ENCODE results near the gene WDFY3. TPM values are rescaled to one million over a fixed set of nuclear protein-coding genes. Genes with fewer than 3 reads are reported as not detected.

WDFY3 gene
- total and polyA plus RNA-seq, 9 of the 15 experiments (the other 6 are each of a cell fraction or from before 2014, with no cell fraction given) = 0.58 to 13.5 (median 9.4) TPM

DNA sequence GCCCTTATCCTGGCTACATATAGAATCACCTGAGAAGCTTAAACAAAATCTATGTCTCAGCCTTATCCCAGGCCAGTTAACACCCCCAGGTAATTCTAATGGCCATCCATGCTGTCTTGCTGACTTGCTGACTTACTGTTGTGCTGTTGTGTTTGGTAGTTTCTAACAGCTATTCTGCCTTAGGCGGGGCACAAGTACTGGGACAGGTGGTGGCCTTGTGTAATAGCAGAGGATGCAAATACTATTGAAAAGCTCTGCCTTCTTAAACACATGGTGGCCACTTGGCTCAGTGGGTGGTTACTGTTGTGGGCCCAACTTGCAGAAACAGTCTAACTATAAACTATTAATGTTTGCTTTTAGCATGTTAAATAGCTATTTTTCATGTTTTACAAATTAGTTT is 327.3 kb downstream of the WDFY3 start (continued):
- TF ChIP-seq PYGO2 (tag; IDR thresholded peaks at IDR 0.05) (no peak), ZNF551 (CRISPR knock-in tag; IDR thresholded peaks at IDR 0.05) (no peak)
- TF ChIP-seq, protein P1, sequence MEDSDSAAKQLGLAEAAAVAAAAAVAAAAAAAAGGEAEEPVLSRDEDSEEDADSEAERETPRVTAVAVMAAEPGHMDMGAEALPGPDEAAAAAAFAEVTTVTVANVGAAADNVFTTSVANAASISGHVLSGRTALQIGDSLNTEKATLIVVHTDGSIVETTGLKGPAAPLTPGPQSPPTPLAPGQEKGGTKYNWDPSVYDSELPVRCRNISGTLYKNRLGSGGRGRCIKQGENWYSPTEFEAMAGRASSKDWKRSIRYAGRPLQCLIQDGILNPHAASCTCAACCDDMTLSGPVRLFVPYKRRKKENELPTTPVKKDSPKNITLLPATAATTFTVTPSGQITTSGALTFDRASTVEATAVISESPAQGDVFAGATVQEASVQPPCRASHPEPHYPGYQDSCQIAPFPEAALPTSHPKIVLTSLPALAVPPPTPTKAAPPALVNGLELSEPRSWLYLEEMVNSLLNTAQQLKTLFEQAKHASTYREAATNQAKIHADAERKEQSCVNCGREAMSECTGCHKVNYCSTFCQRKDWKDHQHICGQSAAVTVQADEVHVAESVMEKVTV (CRISPR knock-in tag; IDR thresholded peaks at IDR 0.05) = no peak

DNA sequence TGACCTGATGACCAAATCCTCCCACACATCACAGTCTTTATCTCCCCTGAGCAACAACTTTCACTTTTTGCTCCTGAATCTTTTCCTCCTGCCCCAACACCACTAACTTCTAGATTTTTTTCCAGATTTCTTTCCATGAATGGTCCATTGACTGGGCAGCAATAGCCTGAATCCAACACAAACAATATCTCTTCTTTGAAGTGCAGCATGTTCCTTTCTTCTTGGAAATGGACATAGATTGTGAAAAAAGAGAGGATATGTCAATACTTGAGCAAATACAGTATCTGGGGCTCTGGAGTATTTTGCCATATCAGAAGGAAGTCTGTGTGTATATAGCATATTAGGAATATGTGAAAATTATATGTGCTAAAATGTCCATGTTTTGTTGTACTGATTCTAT is 328.4 kb downstream of the WDFY3 start:
- no peaks in the 10 kb centered on the region for H3K9me1 ChIP-seq (ENCODE audit: control insufficient read depth, insufficient read depth, low read length)
- H3K27ac ChIP-seq (ENCODE audit: extremely low read depth, low read depth, low read length) = no peak overlapping the region
- CTCF ChIA-PET (ENCODE audit: low intra/inter-chr PET ratio) = no interaction called here
- H3K4me1 ChIP-seq (replicated peaks in 1 of 2; ENCODE audit: control insufficient read depth in 2 of 2, insufficient read depth in 2 of 2, low read length in 2 of 2) = no peaks in the 10 kb centered on the region
- no peaks in the 10 kb centered on the region; the same call in 1 of the 2 replicates for H4K20me1 ChIP-seq (replicated peaks; ENCODE audit: control insufficient read depth, insufficient read depth, low read length)
- no peaks in the 10 kb centered on the region for H3K27me3 ChIP-seq (ENCODE audit: control insufficient read depth in 2 of 2, insufficient read depth in 2 of 2, low read length in 2 of 2)
- H2AFZ ChIP-seq (ENCODE audit: low read depth, low read length) = no peak overlapping the region
- POLR2A ChIA-PET = no interaction called here
- FAIRE-seq (no peak), ATAC-seq (no peak), DNase-seq (ENCODE audit: extremely low read depth in 1 of 4, low spot score in 3 of 4) (no peak)
- H3K9ac ChIP-seq (ENCODE audit: insufficient read depth in 1 of 2, low read depth in 2 of 2, low read length in 2 of 2) = no peak overlapping the region
- no peaks in the 10 kb centered on the region for H3K79me2 ChIP-seq (ENCODE audit: control insufficient read depth, insufficient read depth, low read length)
- no peak overlapping the region for H3K4me2 ChIP-seq (ENCODE audit: insufficient read depth, low read length)
- intact Hi-C loops (cut with micrococcal nuclease) (no loop called here), in situ Hi-C loops (cut with MboI) (no loop called here)
- no peaks in the 10 kb centered on the region for H3K9me3 ChIP-seq (replicated peaks; ENCODE audit: control insufficient read depth, insufficient read depth, low read depth, low read length)
- no peak overlapping the region for H3K4me3 ChIP-seq
- no TSS peak for BruUV-seq (replicated peaks)
- H3K36me3 ChIP-seq (ENCODE audit: control insufficient read depth, insufficient read depth, low read length) = no peaks in the 10 kb centered on the region
- TF ChIP-seq, protein P2, sequence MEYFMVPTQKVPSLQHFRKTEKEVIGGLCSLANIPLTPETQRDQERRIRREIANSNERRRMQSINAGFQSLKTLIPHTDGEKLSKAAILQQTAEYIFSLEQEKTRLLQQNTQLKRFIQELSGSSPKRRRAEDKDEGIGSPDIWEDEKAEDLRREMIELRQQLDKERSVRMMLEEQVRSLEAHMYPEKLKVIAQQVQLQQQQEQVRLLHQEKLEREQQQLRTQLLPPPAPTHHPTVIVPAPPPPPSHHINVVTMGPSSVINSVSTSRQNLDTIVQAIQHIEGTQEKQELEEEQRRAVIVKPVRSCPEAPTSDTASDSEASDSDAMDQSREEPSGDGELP (CRISPR knock-in tag; IDR thresholded peaks at IDR 0.05; ENCODE audit: borderline replicate concordance) = no peak
- TF ChIP-seq TAF9B (IDR thresholded peaks at IDR 0.05; ENCODE audit: partially characterized antibody) (no peak), ZKSCAN8 (CRISPR knock-in tag; IDR thresholded peaks at IDR 0.05) (no peak), NFE2 (IDR thresholded peaks at IDR 0.05; ENCODE audit: low read depth) (no peak), SRSF3 (IDR thresholded peaks at IDR 0.05; ENCODE audit: insufficient read depth, low read length) (no peak), ZNF696 (CRISPR knock-in tag; conservative IDR thresholded peaks at IDR 0.05) (no peak)
- TF ChIP-seq, protein P3, sequence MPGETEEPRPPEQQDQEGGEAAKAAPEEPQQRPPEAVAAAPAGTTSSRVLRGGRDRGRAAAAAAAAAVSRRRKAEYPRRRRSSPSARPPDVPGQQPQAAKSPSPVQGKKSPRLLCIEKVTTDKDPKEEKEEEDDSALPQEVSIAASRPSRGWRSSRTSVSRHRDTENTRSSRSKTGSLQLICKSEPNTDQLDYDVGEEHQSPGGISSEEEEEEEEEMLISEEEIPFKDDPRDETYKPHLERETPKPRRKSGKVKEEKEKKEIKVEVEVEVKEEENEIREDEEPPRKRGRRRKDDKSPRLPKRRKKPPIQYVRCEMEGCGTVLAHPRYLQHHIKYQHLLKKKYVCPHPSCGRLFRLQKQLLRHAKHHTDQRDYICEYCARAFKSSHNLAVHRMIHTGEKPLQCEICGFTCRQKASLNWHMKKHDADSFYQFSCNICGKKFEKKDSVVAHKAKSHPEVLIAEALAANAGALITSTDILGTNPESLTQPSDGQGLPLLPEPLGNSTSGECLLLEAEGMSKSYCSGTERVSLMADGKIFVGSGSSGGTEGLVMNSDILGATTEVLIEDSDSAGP (CRISPR knock-in tag; IDR thresholded peaks at IDR 0.05) = no peak
- TF ChIP-seq, protein P4, sequence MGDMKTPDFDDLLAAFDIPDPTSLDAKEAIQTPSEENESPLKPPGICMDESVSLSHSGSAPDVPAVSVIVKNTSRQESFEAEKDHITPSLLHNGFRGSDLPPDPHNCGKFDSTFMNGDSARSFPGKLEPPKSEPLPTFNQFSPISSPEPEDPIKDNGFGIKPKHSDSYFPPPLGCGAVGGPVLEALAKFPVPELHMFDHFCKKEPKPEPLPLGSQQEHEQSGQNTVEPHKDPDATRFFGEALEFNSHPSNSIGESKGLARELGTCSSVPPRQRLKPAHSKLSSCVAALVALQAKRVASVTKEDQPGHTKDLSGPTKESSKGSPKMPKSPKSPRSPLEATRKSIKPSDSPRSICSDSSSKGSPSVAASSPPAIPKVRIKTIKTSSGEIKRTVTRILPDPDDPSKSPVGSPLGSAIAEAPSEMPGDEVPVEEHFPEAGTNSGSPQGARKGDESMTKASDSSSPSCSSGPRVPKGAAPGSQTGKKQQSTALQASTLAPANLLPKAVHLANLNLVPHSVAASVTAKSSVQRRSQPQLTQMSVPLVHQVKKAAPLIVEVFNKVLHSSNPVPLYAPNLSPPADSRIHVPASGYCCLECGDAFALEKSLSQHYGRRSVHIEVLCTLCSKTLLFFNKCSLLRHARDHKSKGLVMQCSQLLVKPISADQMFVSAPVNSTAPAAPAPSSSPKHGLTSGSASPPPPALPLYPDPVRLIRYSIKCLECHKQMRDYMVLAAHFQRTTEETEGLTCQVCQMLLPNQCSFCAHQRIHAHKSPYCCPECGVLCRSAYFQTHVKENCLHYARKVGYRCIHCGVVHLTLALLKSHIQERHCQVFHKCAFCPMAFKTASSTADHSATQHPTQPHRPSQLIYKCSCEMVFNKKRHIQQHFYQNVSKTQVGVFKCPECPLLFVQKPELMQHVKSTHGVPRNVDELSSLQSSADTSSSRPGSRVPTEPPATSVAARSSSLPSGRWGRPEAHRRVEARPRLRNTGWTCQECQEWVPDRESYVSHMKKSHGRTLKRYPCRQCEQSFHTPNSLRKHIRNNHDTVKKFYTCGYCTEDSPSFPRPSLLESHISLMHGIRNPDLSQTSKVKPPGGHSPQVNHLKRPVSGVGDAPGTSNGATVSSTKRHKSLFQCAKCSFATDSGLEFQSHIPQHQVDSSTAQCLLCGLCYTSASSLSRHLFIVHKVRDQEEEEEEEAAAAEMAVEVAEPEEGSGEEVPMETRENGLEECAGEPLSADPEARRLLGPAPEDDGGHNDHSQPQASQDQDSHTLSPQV (IDR thresholded peaks at IDR 0.05) = no peak
